H9 (cell line): Measurements from ENCODE around the gene SSTR1. TPM values are rescaled to one million over a fixed set of nuclear protein-coding genes. Genes with fewer than 3 reads are reported as not detected.

Experiments used
- DNase-seq: peaks from one replicate; pipeline ENCODE4 v3.0.0-alpha.2; 2017
- H2AFZ ChIP-seq: one replicate; pipeline ENCODE4 v1.6.1; 2013; ENCODE audit warnings: mild to moderate bottlenecking, low read length, control low read depth, moderate library complexity
- H2AK5ac ChIP-seq: 2 replicates; pipeline ENCODE4 v1.6.1; 2013; ENCODE audit warnings: low read length, control low read depth, mixed read lengths; ENCODE audit not compliant: insufficient read length
- H2BK120ac ChIP-seq: one replicate; pipeline ENCODE4 v1.6.1; 2013; ENCODE audit warnings: low read depth, mild to moderate bottlenecking, low read length, control low read depth, inconsistent platforms; ENCODE audit not compliant: poor library complexity, severe bottlenecking
- H2BK12ac ChIP-seq: 2 replicates; pipeline ENCODE4 v1.6.1; 2013; ENCODE audit warnings: low read length, control low read depth, mixed read lengths, low read depth; ENCODE audit not compliant: insufficient read length
- H2BK15ac ChIP-seq: 2 replicates; pipeline ENCODE4 v1.6.1; 2013; ENCODE audit warnings: low read depth, low read length, control low read depth
- H2BK20ac ChIP-seq: one replicate; pipeline ENCODE4 v1.6.1; 2013; ENCODE audit warnings: low read depth, mild to moderate bottlenecking, low read length, control low read depth, inconsistent platforms; ENCODE audit not compliant: poor library complexity, severe bottlenecking
- H2BK5ac ChIP-seq: 2 replicates; pipeline ENCODE4 v1.6.1; 2013; ENCODE audit warnings: low read length, control low read depth, mixed read lengths; ENCODE audit not compliant: insufficient read length
- H3K14ac ChIP-seq: 2 replicates; pipeline ENCODE4 v1.6.1; 2013; ENCODE audit warnings: low read length, control low read depth; ENCODE audit not compliant: insufficient read depth
- H3K18ac ChIP-seq: 2 replicates; pipeline ENCODE4 v1.6.1; 2013; ENCODE audit warnings: low read depth, mild to moderate bottlenecking, mixed read lengths, low read length, control low read depth; ENCODE audit not compliant: insufficient read length
- H3K23ac ChIP-seq: 2 replicates; pipeline ENCODE4 v1.6.1; 2013; ENCODE audit warnings: low read length, control low read depth, mixed read lengths, low read depth; ENCODE audit not compliant: insufficient read length
- H3K23me2 ChIP-seq: 2 replicates; pipeline ENCODE4 v1.6.1; 2013; ENCODE audit warnings: low read depth, mild to moderate bottlenecking, mixed read lengths, low read length, control low read depth; ENCODE audit not compliant: insufficient read length, poor library complexity, severe bottlenecking
- H3K27ac ChIP-seq: 2 replicates; pipeline ENCODE4 v1.5.1; 2013; ENCODE audit warnings: low read length, control low read depth, mixed read lengths, low read depth; ENCODE audit not compliant: insufficient read length
- H3K27me3 ChIP-seq: 2 replicates; pipeline ENCODE4 v1.6.1; 2013; ENCODE audit warnings: low read length, control low read depth, inconsistent platforms; ENCODE audit not compliant: insufficient read depth
- H3K4ac ChIP-seq: 2 replicates; pipeline ENCODE4 v1.6.1; 2013; ENCODE audit warnings: low read depth, mild to moderate bottlenecking, control low read depth, inconsistent platforms, low read length, moderate library complexity
- H3K4me1 ChIP-seq: 2 replicates; pipeline ENCODE4 v1.6.1; 2013; ENCODE audit warnings: low read length, control low read depth, inconsistent platforms; ENCODE audit not compliant: insufficient read depth
- H3K4me2 ChIP-seq: 2 replicates; pipeline ENCODE4 v1.6.1; 2013; ENCODE audit warnings: low read length, control low read depth, mixed read lengths; ENCODE audit not compliant: insufficient read length, insufficient read depth
- H3K56ac ChIP-seq: 2 replicates; pipeline ENCODE4 v1.6.1; 2013; ENCODE audit warnings: low read depth, mild to moderate bottlenecking, mixed read lengths, low read length, control low read depth; ENCODE audit not compliant: insufficient read length
- H3K79me1 ChIP-seq: 2 replicates; pipeline ENCODE4 v1.6.1; 2013; ENCODE audit warnings: low read depth, mild to moderate bottlenecking, moderate library complexity, low read length, control low read depth, inconsistent platforms; ENCODE audit not compliant: insufficient read depth, poor library complexity, severe bottlenecking
- H3K79me2 ChIP-seq: 2 replicates; pipeline ENCODE4 v1.6.1; 2013; ENCODE audit warnings: low read length, control low read depth, inconsistent platforms; ENCODE audit not compliant: insufficient read depth
- H3K9ac ChIP-seq: 2 replicates; pipeline ENCODE4 v1.6.1; 2013; ENCODE audit warnings: low read length, control low read depth, mixed read lengths; ENCODE audit not compliant: insufficient read length; ENCODE audit errors: extremely low read depth
- H3K9me3 ChIP-seq: one replicate; pipeline ENCODE4 v1.6.1; 2013; ENCODE audit warnings: low read depth, low read length, inconsistent platforms; ENCODE audit not compliant: control insufficient read depth
- H3T11ph ChIP-seq: one replicate; pipeline ENCODE4 v1.6.1; 2013; ENCODE audit warnings: mild to moderate bottlenecking, low read length, control low read depth, inconsistent platforms
- H4K20me1 ChIP-seq: one replicate; pipeline ENCODE4 v1.6.1; 2013; ENCODE audit not compliant: control insufficient read depth, insufficient read length, insufficient read depth
- H4K5ac ChIP-seq: 2 replicates; pipeline ENCODE4 v1.6.1; 2013; ENCODE audit warnings: low read depth, mild to moderate bottlenecking, mixed read lengths, low read length, control low read depth; ENCODE audit not compliant: insufficient read length
- H4K8ac ChIP-seq: replicated peaks from 2 replicates; pipeline ENCODE4 v1.6.1; 2013; ENCODE audit warnings: low read length, control low read depth, mixed read lengths, low read depth; ENCODE audit not compliant: insufficient read length
- H4K91ac ChIP-seq: 2 replicates; pipeline ENCODE4 v1.6.1; 2013; ENCODE audit warnings: low read depth, mild to moderate bottlenecking, moderate library complexity, mixed read lengths, low read length, control low read depth; ENCODE audit not compliant: insufficient read length
- H3K27ac Mint-ChIP-seq, 3 experiments: 2 replicates in 2 of 3; 3 replicates in 1 of 3; pipeline ENCODE4 v1.8.0; 2020 to 2021; ENCODE audit warnings: mixed read lengths in 3 of 3, mild to moderate bottlenecking in 1 of 3, moderate library complexity in 1 of 3
- H3K27me3 Mint-ChIP-seq: 2 replicates; pipeline ENCODE4 v1.8.0; 2021; ENCODE audit warnings: low read depth, mild to moderate bottlenecking, moderate library complexity, mixed read lengths
- H3K36me3 Mint-ChIP-seq, 3 experiments: 2 replicates in 2 of 3; 3 replicates in 1 of 3; pipeline ENCODE4 v1.8.0; 2020 to 2021; ENCODE audit warnings: low read depth in 3 of 3, mixed read lengths in 3 of 3; ENCODE audit not compliant: insufficient read depth in 1 of 3
- H3K4me1 Mint-ChIP-seq, 2 experiments: 2 replicates each; pipeline ENCODE4 v1.8.0; 2020; ENCODE audit warnings: mixed read lengths in 2 of 2
- H3K4me3 Mint-ChIP-seq, 2 experiments: 2 replicates in 1 of 2; 3 replicates in 1 of 2; pipeline ENCODE4 v1.8.0; 2020 to 2021; ENCODE audit warnings: mild to moderate bottlenecking in 2 of 2, mixed read lengths in 2 of 2, moderate library complexity in 1 of 2
- H3K9me3 Mint-ChIP-seq, 2 experiments: 2 replicates in 1 of 2; 3 replicates in 1 of 2; pipeline ENCODE4 v1.8.0; 2020; ENCODE audit warnings: mild to moderate bottlenecking in 2 of 2, mixed read lengths in 2 of 2, moderate library complexity in 1 of 2
- total RNA-seq: library from RNA; stranded (reverse); gene quantifications from 2 replicates; pipeline ENCODE4 v1.2.1, GENCODE V29; 2021
- TF ChIP-seq, protein P1 (sequence below): fragments of 200-600 bp; sonication (generic); conservative IDR thresholded peaks from 3 replicates; pipeline ENCODE4 v1.8.0; 2021; ENCODE audit warnings: antibody characterized with exemption, mild to moderate bottlenecking

Gene SSTR1
- total RNA-seq, 1 experiment from 2014 or later: 0.98 TPM

- no peak overlapping the region for H2BK5ac ChIP-seq
- no peak overlapping the region for H2AFZ ChIP-seq
- H3K27me3 Mint-ChIP-seq: no peaks in the 10 kb centered on the region; the same call in 1 of the 2 replicates
- no peak overlapping the region for H3K56ac ChIP-seq
- no peaks in the 10 kb centered on the region for H3K79me2 ChIP-seq
- no peak overlapping the region for H3K18ac ChIP-seq
- H3K14ac ChIP-seq: no peak overlapping the region
- H3K27ac ChIP-seq: no peak overlapping the region
- no peak overlapping the region for H4K91ac ChIP-seq
- no peak overlapping the region for H3K4ac ChIP-seq
- peaks cover 18 to 20% of the 10 kb centered on the region in 2 experiments for H3K9me3 Mint-ChIP-seq
- no peaks in the 10 kb centered on the region for H3K27me3 ChIP-seq
- no peak overlapping the region; a peak in 1 of 7 replicates for H3K27ac Mint-ChIP-seq
- H4K20me1 ChIP-seq: no peaks in the 10 kb centered on the region
- DNase-seq: no peak
- no peak overlapping the region for H4K8ac ChIP-seq
- H3K4me1 ChIP-seq: peaks cover 6% of the 10 kb centered on the region
- H2BK20ac ChIP-seq: no peak overlapping the region
- no peaks in the 10 kb centered on the region for H3K79me1 ChIP-seq
- no peaks in the 10 kb centered on the region for H3K9me3 ChIP-seq
- H3K23ac ChIP-seq: no peak overlapping the region
- no peak overlapping the region for H2BK12ac ChIP-seq
- H3T11ph ChIP-seq: no peak overlapping the region
- H3K4me2 ChIP-seq: no peak overlapping the region
- H3K36me3 Mint-ChIP-seq: peaks cover 29 to 50% (median 37%) of the 10 kb centered on the region in 3 experiments
- peaks cover 26 to 38% of the 10 kb centered on the region in 2 experiments for H3K4me1 Mint-ChIP-seq
- no peak overlapping the region for H2BK15ac ChIP-seq
- no peak overlapping the region for H2BK120ac ChIP-seq
- no peaks in the 10 kb centered on the region for H3K23me2 ChIP-seq
- TF ChIP-seq, protein P1, sequence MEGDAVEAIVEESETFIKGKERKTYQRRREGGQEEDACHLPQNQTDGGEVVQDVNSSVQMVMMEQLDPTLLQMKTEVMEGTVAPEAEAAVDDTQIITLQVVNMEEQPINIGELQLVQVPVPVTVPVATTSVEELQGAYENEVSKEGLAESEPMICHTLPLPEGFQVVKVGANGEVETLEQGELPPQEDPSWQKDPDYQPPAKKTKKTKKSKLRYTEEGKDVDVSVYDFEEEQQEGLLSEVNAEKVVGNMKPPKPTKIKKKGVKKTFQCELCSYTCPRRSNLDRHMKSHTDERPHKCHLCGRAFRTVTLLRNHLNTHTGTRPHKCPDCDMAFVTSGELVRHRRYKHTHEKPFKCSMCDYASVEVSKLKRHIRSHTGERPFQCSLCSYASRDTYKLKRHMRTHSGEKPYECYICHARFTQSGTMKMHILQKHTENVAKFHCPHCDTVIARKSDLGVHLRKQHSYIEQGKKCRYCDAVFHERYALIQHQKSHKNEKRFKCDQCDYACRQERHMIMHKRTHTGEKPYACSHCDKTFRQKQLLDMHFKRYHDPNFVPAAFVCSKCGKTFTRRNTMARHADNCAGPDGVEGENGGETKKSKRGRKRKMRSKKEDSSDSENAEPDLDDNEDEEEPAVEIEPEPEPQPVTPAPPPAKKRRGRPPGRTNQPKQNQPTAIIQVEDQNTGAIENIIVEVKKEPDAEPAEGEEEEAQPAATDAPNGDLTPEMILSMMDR: no peak
- no peak overlapping the region for H4K5ac ChIP-seq
- H3K4me3 Mint-ChIP-seq: no peak overlapping the region
- no peak overlapping the region for H3K9ac ChIP-seq
- no peak overlapping the region for H2AK5ac ChIP-seq
These were observed 23.6 kb upstream of the SSTR1 start for GRCh38 chr14:38184132-38184531.
